MCF 10A (cell line): Measurements from ENCODE around the gene SVIL. TPM values are rescaled to one million over a fixed set of nuclear protein-coding genes. Genes with fewer than 3 reads are reported as not detected.
"Not testable (repeated sequence)": the region's sequence is repeated elsewhere in the genome, so short reads cannot be mapped to it uniquely, and the experiment has no call there.

Experiments used
- BruUV-seq: library from RNA; stranded (reverse); fragments of 400-500 nt; replicated peaks from 2 replicates; lab custom pipeline; 2021; lab: Mats Ljungman, UMichigan
- CTCF ChIA-PET: fragments of 300-600 bp; sonication (Branson Sonifier 250); formaldehyde crosslinking; extraction: SDS; loops from one replicate; lab custom pipeline; 2021; ENCODE audit warnings: antibody characterized with exemption, inconsistent platforms; lab: Yijun Ruan, JAX
- POLR2A ChIA-PET: fragments of 300-600, 350-650 bp; sonication (Branson Sonifier 250); formaldehyde crosslinking; extraction: SDS; loops from one replicate; lab custom pipeline; 2020; ENCODE audit warnings: antibody characterized with exemption, inconsistent platforms; lab: Yijun Ruan, JAX
- DNase-seq: peaks from one replicate; pipeline ENCODE4 v3.0.0-alpha.2; 2018; ENCODE audit not compliant: unreplicated experiment
- H3K27ac Mint-ChIP-seq: one replicate; pipeline ENCODE4 v1.8.0; 2022; ENCODE audit warnings: mild to moderate bottlenecking, low read depth, mixed read lengths; ENCODE audit not compliant: unreplicated experiment
- H3K27me3 Mint-ChIP-seq: one replicate; pipeline ENCODE4 v1.8.0; 2022; ENCODE audit warnings: mixed read lengths; ENCODE audit not compliant: insufficient read depth, unreplicated experiment
- H3K36me3 Mint-ChIP-seq: one replicate; pipeline ENCODE4 v1.8.0; 2022; ENCODE audit warnings: mild to moderate bottlenecking, moderate library complexity, mixed read lengths; ENCODE audit not compliant: insufficient read depth, unreplicated experiment
- H3K4me1 Mint-ChIP-seq: one replicate; pipeline ENCODE4 v1.8.0; 2022; ENCODE audit warnings: mixed read lengths; ENCODE audit not compliant: insufficient read depth, unreplicated experiment
- H3K4me3 Mint-ChIP-seq: one replicate; pipeline ENCODE4 v1.8.0; 2022; ENCODE audit warnings: mild to moderate bottlenecking, moderate library complexity, mixed read lengths; ENCODE audit not compliant: unreplicated experiment
- H3K9me3 Mint-ChIP-seq: one replicate; pipeline ENCODE4 v1.8.0; 2022; ENCODE audit warnings: mixed read lengths; ENCODE audit not compliant: unreplicated experiment
- intact Hi-C: fragments of 100-400 bp; cut with micrococcal nuclease; formaldehyde crosslinking; loops from 2 replicates; pipeline ENCODE4 v1.14.1; 2022
- total RNA-seq: library from RNA; stranded (reverse); gene quantifications from 2 replicates; pipeline ENCODE4 v1.2.3, GENCODE V29; 2022
- TF ChIP-seq, protein P1 (sequence below): fragments of 200-600 bp; IDR thresholded peaks from one replicate; pipeline ENCODE4 v1.8.0; 2022; ENCODE audit warnings: antibody characterized with exemption, mild to moderate bottlenecking; ENCODE audit not compliant: unreplicated experiment

SVIL gene
- total RNA-seq, 1 experiment from 2014 or later = 43.3 TPM

DNA sequence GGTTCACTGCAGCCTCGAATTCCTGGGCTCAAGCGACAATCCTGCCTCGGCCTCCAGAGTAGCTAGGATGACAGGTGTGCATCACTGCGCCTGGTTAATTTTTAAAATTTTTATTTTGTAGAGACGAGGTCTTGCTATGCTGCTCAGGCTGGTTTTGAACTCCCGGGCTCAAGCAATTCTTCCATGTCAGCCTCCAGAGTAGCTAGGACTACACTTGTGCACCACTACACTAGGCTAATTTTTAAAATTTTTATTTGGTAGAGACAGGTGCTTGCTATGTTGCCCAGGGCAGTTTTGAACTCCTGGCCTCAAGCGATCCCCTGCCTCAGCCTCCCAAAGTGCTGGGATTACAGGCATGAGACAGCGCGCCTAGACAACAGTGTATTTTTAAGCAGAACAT lies 120.5 kb downstream of the SVIL start:
- H3K4me3 Mint-ChIP-seq = no peak overlapping the region
- H3K36me3 Mint-ChIP-seq = peaks cover 78% of the 10 kb centered on the region
- no peak overlapping the region for H3K27ac Mint-ChIP-seq
- ChIA-PET CTCF (interaction anchor here (0.7 to 2.3 kb wide), 5 partner anchors 9 to 151 kb away, joined by 3 to 7 read pairs (median 4); no protein-coding TSS in a partner anchor), POLR2A (no interaction called here)
- H3K27me3 Mint-ChIP-seq = no peaks in the 10 kb centered on the region
- no peaks in the 10 kb centered on the region for H3K9me3 Mint-ChIP-seq
- DNase-seq = no peak
- BruUV-seq = no TSS peak
- TF ChIP-seq, protein P1, sequence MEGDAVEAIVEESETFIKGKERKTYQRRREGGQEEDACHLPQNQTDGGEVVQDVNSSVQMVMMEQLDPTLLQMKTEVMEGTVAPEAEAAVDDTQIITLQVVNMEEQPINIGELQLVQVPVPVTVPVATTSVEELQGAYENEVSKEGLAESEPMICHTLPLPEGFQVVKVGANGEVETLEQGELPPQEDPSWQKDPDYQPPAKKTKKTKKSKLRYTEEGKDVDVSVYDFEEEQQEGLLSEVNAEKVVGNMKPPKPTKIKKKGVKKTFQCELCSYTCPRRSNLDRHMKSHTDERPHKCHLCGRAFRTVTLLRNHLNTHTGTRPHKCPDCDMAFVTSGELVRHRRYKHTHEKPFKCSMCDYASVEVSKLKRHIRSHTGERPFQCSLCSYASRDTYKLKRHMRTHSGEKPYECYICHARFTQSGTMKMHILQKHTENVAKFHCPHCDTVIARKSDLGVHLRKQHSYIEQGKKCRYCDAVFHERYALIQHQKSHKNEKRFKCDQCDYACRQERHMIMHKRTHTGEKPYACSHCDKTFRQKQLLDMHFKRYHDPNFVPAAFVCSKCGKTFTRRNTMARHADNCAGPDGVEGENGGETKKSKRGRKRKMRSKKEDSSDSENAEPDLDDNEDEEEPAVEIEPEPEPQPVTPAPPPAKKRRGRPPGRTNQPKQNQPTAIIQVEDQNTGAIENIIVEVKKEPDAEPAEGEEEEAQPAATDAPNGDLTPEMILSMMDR = no peak
- no peaks in the 10 kb centered on the region for H3K4me1 Mint-ChIP-seq
- intact Hi-C loops = no loop called here

DNA sequence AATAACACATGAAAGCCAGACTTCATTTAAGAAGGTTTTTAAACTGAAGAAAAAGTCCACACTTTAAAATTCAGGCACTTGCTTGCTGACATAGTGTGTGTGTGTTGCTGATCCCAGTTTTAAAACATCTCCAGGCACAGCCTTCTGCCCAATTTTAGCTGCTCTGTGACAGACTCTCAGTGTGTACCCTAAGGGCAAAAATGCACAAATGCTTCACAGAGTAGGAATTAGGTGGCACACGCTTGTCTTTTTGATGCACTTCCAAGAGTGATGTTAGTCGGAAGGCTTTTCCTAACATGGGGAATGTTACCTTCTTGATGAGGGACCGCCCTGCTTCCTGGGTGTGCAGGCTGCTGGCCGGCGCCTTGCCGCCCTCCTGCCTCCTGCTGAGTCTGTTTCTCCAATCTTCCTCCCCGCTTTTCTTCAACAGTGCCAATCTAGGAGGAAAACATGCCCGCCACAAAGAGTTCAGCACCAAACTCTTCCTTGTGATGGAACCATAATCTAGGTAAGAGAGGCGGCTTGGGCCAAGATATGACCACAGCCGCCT lies 122.3 kb downstream of the SVIL start:
- no peaks in the 10 kb centered on the region for H3K9me3 Mint-ChIP-seq
- no peak overlapping the region for H3K4me3 Mint-ChIP-seq
- no peaks in the 10 kb centered on the region for H3K27me3 Mint-ChIP-seq
- TF ChIP-seq, protein P1 = no peak
- peaks cover 68% of the 10 kb centered on the region for H3K36me3 Mint-ChIP-seq
- H3K27ac Mint-ChIP-seq = no peak overlapping the region
- H3K4me1 Mint-ChIP-seq = no peaks in the 10 kb centered on the region
- intact Hi-C loops = loop anchor here (2.0 kb wide), 1 partner anchor 68 kb away; no protein-coding TSS in a partner anchor
- DNase-seq = no peak
- no TSS peak for BruUV-seq
- POLR2A ChIA-PET = no interaction called here
- CTCF ChIA-PET = interaction anchor here (0.5 to 2.3 kb wide), 6 partner anchors 9 to 87 kb away, joined by 3 to 7 read pairs (median 3); no protein-coding TSS in a partner anchor

DNA sequence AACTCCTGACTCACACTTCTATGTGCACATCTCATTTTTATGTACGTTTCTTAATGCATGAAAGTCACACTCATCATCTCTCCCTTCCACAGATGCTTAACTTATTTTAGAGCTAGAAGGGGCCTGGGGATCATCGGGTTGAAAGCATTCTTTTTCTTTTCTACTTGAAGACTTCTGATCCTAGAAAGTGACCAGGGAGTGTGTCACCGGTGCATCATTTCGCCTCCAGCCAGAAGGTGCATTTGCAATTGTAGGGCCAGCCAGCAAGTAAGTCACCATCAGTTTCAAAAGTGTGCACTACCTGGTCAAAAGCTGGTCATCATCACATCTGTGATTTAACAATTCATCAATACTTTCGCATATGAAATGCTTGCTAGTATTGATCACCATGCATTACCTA lies 123.0 kb downstream of the SVIL start:
- H3K27me3 Mint-ChIP-seq, H3K9me3 Mint-ChIP-seq, H3K4me1 Mint-ChIP-seq, H3K27ac Mint-ChIP-seq, H3K4me3 Mint-ChIP-seq, DNase-seq, BruUV-seq: not testable (repeated sequence)
- intact Hi-C loops = loop anchor here (2.0 kb wide), 1 partner anchor 67 kb away; no protein-coding TSS in a partner anchor
- ChIA-PET CTCF (interaction anchor here (0.6 to 2.3 kb wide), 2 partner anchors 12 to 15 kb away, joined by 3 to 7 read pairs; no protein-coding TSS in a partner anchor), POLR2A (interaction anchor here (0.6 kb wide), 1 partner anchor 549 kb away, joined by 3 read pairs; no protein-coding TSS in a partner anchor)
- H3K36me3 Mint-ChIP-seq = peaks cover 62% of the 10 kb centered on the region

DNA sequence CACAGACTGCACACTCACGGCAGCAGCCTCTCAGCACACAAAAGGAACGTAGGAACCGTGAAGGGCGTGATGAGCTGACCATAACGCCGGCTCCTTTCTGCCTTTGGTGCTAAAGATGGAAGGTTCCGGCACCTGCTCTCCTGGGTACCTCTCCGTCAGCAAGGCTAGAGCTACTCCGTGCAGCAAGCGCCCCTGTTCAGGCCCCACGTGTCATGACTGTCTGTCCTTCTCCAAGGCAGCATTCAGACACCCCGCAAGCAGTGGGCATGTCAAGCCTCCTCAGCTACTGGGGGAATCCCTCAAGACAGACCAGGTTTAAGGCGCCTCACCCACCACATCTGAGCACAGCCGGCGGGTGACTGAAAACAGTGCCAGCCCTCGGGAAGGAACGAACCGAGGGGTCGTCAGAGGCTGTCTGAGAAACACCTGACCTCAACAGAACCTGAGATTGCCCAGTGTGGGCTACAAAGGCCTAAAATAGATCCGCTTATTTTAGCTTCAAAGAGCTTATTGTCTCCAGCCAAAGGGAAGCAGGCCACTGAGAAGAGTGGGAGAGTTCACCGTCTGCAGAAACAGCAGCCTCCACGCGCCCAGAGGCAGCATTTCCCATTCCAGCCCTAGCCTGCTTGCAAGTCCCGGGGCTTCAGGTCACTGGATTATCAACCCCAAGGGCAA lies 124.2 kb downstream of the SVIL start:
- H3K9me3 Mint-ChIP-seq, BruUV-seq, H3K27me3 Mint-ChIP-seq, H3K4me1 Mint-ChIP-seq, DNase-seq, H3K4me3 Mint-ChIP-seq, intact Hi-C loops, POLR2A ChIA-PET, H3K27ac Mint-ChIP-seq: not testable (repeated sequence)
- CTCF ChIA-PET = interaction anchor here (0.6 to 1.0 kb wide), 3 partner anchors 14 to 65 kb away, joined by 3 to 4 read pairs (median 3); no protein-coding TSS in a partner anchor
- peaks cover 71% of the 10 kb centered on the region for H3K36me3 Mint-ChIP-seq
